ENCODE results near the gene BLOC1S2.
"Not testable (repeated sequence)": the region's sequence is repeated elsewhere in the genome, so short reads cannot be mapped to it uniquely, and the experiment has no call there.

The BLOC1S2 gene

DNA sequence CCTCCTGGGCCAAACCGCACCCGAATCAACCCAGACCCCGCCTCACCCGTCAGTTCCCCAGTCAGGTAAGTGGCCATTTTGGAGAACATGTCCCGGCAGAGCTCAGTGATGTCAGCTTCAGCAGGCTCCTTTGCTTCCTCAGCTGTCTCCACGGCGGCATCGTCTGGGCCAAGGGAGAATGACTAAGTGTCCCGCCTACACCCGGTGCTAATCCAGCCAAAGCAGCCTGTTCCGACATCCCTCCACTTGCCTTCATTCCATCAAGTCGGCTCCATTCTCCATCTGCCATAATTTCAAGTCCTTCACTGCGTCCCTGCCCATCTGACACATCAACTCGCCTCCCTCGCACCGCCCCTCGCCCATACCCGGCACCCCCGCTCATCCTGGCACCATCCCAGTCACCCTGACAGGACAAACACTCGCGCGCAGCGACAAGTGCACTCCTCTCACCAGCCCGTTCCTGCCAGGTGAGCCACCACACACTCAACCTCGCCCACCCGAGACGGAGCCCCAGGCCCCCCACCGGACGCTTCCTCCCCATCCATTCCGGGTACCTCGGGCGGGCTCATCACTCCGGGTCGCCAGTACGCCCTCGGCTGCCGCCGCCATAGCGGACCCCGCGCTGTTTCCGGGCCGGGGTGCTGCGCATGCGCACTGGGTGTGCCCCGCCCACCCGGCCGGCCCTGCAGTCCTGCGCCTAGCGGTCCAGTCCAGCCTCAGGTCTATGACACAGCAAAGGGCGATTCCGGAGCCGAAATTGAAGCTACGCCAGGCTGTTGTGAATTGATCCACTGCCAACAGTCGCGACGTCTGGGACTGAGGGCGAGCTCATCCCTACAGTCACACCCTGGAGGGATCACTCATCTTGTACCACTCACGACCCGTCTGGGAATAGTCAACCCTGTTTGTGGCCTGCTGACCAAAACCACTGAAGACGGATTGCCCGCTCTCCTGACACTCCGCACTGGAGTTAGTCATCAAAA lies at the start of gene BLOC1S2:
Gene BLOC1S2 (minus strand): TSS at position 630 of the 983 bp plus-strand sequence. CDS start 21 bp downstream, at position 609.
- FAIRE-seq (peak; percentile 13), DNase-seq (ENCODE audit: low spot score) (peak; percentile 98)

DNA sequence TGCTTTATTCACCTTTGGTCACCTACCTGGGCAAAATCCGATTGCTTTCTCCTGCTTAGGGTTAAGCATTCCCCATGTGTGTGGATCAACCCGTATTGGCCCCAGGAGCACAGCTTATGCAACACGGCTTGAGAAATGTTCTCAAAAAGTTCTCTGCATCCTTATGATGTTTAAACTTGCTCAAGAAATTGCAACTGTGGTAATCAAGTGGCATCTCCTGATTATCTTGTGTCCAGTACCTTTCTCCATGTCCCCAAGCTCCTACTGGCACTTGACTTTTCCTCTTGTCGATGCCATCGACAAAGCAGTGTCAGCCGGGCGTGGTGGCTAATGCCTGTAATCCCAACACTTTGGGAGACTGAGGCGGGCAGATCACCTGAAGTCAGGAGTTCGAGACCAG lies 48.3 kb upstream of the BLOC1S2 start:
- FAIRE-seq (no peak), DNase-seq (ENCODE audit: low spot score) (no peak)

DNA sequence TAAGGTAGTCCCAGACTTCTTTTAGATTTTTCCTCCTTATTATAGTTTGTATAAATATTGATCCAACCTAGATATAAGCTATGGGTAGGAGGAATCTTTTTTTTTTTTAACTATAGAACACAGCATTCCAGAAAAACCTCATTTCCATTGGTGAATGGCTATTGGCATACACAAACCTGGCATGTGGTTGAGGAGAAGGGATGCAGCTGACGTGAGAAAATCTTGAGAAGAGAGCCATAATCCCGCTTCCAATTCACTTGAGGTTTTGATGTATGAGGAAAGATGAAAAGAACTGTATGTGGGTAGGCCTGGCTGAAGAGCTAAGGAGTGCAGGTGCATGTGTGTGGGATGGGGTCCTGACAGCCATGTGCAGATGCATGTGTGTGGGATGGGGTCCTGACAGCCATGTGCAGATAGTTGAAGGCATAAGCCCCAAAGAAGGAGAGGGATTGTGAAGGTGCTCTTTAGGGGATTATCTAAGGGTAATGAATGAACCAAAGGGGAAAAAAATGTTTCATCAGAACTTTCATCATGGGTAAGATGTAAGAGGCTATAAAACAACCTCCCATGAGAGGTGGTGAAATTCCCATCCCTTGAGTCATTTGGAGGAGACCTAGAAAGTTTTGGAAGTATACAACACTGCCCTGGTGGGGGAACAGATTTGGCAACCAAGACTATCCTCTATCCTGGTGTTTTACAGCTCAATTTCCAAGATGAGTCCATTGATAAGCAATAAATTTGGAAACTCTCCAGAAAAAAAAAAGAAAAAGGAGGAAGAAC lies 47.4 kb upstream of the BLOC1S2 start:
- peak; percentile 17 for FAIRE-seq
- peak; percentile 41 for DNase-seq (ENCODE audit: low spot score)

DNA sequence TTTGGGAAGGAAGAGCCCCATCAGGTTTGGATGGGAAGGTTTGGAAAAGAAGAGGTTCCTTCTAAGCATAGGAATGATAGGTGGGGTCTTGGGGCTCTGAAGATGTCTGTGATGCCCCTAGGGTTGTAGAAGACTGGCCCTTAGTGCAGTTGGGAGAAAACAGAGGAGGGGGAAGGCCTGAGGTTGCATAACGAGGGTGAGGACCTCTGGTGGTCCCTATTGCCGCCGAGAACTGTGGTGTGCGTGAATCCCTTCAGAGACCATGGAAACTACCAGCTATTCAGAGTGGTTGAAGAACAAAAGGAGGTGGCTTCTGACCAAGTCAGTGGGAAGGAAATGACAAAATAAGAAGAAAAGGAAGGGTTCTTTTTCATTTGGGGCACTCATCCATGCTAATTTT lies 46.6 kb upstream of the BLOC1S2 start:
- FAIRE-seq (no peak), DNase-seq (ENCODE audit: low spot score) (no peak)

DNA sequence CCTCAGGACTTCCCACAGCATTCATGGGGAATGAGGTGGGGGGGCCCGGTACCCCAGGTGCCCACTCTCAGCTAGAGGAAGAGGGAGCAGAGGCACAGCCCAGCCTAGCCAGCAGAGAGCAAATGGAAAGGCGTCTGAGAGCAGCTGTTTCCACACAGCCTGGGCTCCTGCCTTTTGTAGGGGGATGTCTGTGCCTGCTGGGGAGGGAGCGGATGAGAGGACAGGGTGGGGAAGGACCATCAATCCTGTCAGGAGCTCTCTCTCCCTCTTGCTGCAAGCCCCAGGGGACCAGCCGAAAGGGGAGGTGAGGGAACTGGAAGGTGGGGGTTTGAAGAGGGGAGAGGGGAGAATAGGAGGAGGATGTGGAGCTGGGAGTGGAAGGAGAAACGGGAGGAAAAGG lies 43.6 kb upstream of the BLOC1S2 start, which contains the start of gene PKD2L1:
Gene PKD2L1 (minus strand): TSS at position 150 of the 400 bp plus-strand sequence. CDS start 125 bp downstream, at position 25.
- FAIRE-seq = no peak
- DNase-seq (ENCODE audit: low spot score) = no peak

DNA sequence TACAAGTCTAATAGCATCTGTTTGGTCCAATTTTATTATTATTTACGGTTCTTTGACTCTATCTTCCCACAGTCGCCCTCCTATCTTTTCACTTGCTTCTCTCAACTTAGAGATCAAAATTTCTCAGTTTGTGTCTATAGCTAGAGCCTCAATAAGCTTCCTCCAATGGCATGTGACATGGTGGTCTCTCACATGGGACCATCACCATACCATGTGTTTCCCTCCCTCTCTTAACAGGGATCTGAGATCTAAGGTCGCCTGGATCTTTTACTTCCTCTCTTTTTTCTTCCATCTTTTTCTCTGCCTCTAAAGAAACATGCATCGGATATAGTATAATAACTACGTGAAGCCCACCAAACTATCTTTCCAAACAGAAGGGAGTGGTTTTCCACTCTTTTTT lies 41.7 kb upstream of the BLOC1S2 start:
- FAIRE-seq (no peak), DNase-seq (ENCODE audit: low spot score) (no peak)

DNA sequence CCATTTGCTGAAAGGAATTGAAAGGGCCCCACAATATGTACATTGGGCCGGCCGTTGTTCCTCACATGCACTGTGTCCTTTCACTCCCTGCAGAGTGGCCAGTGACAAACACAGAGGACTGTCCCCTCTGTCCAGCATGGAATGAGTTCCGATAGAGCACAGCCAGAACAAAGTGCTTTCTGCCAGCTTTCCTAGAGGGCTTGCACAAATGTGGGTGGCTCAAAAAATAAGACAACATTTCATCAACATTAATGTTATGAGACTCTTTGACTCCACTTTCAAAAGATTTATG lies 41.2 kb upstream of the BLOC1S2 start:
- DNase-seq (ENCODE audit: low spot score) = no peak
- no peak for FAIRE-seq

DNA sequence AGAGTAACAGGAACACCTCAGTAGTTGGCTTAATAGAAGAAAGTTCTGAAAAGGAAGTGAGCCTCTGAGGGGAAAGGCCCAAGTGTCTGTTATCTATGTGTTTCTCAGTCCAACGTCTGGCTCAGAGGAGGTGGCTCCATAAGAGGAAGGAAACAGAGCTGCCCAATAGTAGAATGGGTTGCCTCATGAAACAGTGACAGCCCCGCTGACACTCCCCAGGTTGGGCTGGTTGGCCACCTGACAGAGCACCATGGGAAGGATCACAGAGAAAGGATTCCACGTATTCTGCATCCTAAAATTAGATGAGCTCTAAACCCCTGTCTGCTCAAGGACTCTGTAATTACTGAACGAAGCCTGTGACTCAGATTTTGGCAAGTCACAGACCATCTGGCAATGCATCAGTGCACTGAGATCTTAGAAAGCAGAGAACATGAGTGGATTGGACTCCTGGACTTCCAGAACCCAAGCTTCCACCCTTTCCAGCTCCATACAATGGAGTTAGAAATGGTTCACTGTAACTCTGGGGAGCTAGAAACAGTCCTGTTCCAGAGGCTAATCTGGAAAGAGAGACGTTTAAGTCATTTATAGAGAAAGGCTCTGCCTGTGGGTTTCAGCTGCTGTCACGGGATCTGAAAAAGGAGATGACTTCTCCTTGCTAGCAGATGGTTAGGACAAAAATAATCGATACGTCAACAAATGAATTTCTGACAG lies 40.7 kb upstream of the BLOC1S2 start:
- DNase-seq (ENCODE audit: low spot score) = no peak
- no peak for FAIRE-seq

DNA sequence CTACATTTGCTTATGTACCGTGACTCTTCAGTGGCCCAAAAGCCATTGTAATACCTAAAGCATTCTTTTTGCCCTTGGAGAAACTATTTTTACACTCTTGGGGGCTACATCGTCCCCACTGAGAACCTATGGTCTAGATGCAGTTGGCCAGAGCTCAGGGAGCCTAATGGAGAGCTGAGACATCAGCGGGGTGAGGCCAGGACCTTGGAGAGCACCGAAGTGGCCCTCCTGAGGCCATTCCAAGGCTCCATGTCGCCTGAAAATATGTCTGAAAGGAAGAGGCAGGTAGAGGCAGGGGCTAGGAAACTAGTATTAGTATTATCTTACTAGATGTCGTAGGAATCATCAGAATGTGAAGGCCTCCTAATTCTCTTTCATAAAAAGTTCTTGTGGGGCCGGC lies 38.7 kb upstream of the BLOC1S2 start:
- FAIRE-seq (no peak), DNase-seq (ENCODE audit: low spot score) (peak; percentile 50)

DNA sequence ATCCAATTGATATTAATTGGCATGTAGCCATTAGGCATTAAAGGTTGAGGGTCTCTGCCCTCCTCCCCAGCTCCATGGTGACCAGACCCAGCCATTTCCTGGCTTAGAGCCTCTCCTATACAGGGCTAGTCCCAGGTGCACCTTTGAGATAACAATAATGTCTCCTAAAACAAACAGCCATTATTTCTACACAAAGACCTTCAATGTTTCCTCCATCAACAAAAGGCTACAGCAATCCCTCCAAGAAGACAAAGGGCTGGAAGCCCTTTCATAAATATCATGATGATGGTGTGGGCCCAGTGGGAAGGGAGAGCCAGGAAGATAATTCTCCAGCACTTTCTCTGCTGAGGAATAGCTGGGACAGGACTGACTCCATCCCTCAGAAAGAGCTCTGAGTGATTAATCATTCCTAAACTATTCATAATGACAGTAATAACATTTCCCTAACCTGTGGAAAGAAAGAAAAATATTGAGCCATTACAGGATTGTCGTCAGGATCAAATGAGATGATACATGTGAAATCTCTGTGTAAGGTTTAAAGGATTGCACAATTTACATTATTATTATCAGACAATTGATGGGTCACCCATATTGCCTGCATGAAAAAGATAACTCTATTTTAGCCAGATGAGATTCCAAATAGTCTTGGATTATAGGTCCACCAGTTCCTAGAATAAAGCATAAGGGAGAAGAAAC lies 33.4 kb upstream of the BLOC1S2 start:
- no peak for FAIRE-seq

DNA sequence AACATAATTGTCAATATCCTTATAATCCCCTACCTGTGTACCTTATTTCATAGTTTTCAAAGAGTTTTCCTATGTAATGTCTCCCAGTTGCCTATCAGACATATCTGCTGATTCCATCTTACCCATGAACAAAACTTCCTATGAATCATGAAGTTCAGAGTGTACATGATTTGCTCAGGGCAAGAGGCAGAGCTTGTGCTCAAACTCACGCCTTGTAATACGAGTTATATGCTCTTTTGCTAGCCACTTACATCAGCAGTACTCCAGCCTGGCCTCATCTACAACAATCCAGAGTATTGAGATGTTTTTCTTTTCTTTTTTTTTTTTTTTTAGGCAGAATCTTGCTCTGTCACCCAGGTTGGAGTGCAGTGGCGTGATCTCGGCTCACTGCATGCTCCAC lies 31.7 kb upstream of the BLOC1S2 start:
- DNase-seq (ENCODE audit: low spot score) = no peak
- FAIRE-seq = no peak

More for the DNA sequence above, 33.4 kb upstream of the BLOC1S2 start:
- no peak for DNase-seq (ENCODE audit: low spot score)

DNA sequence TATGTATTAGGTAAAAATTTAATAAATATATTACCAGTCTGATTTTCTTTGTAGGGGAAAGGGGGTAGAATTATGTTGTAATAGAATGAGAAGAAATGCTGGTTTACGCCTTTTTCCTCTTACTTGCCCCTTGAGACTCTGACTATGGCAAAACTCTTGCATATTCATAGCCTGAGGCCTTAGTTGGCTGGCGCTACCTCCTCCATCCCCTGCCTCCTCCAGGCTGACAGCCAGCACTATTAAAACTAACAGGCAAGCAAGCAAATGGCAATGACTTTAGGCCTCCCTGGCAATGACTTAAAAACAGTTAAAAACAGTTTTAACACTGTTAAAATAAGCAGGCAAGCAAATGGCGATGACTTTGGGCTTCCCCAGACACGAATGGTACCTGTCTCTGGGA lies 29.1 kb upstream of the BLOC1S2 start:
- no peak for FAIRE-seq
- DNase-seq (ENCODE audit: low spot score) = no peak

DNA sequence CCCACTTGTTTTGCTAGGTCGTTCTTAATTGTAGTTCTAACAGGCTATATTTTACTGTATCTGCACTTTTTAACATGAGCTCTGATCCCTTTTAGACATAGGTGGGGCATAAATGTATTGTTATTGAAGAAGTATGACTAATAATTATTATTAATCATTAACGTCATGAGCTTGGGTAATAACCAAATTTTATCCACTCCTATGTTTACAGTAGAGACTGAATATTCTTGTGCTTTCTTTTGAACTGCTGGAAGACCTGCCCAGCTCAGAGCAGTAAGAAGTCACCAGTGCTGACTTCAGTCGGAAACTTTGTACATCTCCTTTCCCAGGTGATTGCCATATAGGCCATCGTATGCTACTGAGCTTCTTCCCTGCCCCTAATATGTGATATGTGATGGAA lies 24.8 kb upstream of the BLOC1S2 start:
- FAIRE-seq (no peak), DNase-seq (ENCODE audit: low spot score) (no peak)

DNA sequence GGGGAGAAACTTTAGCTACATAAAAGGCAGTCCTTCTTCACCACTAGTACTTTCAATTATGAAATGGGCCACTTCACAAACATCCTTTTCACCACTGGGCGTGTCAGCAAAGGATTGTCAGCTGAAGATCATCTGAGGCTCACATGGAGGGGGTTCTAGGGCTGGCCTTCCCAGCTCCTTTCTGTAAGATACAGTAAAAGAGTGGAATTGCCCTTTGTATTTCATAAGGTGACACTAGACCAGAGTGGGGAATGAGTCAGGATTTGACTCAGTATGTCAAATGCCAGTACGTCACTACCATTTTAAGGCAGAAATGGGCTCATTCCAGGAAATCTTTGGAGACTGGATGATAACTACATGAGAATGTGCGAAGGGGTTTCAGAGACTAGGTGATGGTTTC lies 21.2 kb upstream of the BLOC1S2 start:
- FAIRE-seq = no peak
- no peak for DNase-seq (ENCODE audit: low spot score)

DNA sequence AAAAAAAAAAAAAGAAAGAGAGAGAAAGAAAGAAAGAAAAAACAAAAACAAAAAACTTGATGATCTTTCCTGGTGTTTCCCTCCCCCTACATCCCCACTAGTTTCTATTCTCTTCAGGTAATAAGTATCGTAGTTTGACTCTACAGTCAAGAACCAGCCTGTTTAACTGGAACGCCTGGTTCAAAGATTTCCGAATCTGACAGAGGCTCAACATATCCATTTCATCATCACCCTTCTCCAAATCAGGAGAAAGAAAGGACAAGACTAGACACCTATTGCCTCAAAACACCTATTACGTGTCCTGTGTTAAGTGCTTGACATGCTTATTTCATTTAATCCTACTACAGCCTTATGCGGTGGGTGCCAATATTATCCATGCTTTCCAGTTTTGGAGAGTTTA lies 20.4 kb upstream of the BLOC1S2 start:
- FAIRE-seq = no peak
- no peak for DNase-seq (ENCODE audit: low spot score)

DNA sequence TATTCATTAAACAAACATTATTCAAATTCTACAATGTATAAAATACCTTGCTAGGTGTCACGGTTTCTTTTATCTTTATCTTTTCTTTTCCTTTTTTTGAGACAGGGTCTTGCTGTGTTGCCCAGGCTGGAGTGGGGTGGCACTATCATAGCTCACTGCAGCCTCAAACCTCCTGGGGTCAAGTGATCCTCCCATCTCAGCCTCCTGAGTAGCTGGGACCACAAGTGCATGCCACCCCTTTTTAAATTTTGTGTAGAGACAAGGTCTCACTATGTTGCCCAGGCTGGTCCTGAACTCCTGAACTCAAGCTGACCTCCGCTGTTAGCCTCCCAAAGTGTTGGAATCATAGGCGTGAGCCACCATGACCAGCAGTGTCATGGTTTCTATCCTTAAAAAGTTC lies 17.9 kb upstream of the BLOC1S2 start:
- FAIRE-seq = no peak
- no peak for DNase-seq (ENCODE audit: low spot score)

DNA sequence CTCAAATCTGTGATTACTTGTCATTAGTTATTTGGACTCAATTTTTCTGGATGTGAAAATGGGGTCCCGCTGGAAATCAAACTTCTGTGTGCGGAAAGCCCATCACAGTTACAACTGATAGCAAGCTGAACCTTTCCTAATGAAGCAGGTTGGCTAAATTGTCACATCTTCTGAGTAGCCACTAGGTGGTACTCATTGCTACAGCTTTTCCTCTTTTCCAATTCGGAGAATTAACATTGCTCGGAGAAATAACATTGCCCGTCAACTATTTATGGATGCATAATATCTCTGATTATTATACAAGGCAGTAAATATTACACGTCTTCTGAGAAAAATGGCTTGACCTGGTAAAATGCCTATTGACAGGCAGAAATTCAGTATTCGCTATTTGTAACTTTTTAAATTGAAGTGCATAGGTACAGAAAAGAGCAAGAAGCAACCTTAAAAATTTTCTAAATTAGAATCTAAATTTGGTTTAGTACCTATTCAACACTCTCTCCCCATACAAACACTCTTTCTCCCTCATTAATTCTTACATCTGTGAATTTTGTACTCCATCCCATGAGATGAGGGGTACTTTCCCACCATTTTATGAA lies 17.3 kb upstream of the BLOC1S2 start:
- peak; percentile 58 for DNase-seq (ENCODE audit: low spot score)
- FAIRE-seq = peak; percentile 78

DNA sequence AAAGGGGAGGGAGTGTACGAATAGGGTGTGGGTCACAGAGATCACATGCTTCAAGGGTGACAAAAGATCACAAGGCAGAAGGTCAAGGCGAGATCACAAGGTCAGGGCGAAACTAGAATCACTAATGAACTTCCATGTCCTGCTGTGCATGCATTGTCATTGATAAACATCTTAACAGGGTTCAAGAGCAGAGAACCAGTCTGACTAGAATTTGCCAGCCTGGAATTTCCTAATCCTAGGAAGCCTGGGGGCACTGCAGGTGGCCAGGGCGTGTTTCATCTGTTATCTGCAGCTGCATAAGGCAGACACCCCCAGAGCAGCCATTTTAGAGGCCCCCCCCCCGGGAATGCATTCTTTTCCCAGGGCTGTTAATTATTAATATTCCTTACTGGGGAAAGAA lies 14.6 kb upstream of the BLOC1S2 start:
- not testable (repeated sequence) for DNase-seq (ENCODE audit: low spot score); FAIRE-seq

DNA sequence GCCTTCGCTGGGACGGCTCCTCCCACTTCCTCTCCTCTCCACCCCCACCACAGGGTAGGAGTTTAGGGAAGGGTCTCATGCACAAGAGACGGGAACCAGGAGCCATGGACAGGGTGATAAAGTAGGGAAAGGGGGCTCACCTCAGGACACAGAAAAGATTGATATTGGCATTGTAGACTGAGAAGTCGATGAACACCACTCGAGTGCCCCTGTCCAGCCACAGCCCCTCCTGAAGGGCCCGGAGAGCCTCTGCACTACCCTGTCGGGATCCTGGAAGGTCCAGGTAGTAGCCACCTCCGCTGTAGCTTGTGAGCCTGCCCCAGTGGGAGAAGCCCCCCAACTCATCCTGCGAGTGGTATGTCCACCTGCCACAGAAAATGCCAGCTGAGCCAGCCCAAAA lies 10.8 kb upstream of the BLOC1S2 start:
- no peak for FAIRE-seq
- no peak for DNase-seq (ENCODE audit: low spot score)

DNA sequence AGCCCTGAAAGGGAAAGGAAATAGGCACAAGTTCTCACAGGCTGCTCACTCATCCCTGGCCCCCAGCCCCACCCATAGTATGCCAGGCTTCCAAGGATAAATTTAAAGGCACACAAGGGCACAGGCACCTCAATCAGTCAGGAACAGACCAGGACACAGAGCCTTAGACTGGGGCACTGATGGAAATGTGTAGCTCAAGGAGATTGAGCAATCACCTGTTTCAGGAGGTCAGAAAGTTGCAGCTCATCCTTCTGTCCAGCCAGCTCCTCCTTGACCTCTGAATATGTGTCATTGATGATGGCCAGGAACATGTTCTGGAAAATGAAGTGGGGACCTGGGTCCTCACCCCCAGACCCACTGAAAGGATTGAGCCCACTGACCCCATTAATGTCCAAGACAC lies 6.6 kb upstream of the BLOC1S2 start:
- no peak for DNase-seq (ENCODE audit: low spot score)

DNA sequence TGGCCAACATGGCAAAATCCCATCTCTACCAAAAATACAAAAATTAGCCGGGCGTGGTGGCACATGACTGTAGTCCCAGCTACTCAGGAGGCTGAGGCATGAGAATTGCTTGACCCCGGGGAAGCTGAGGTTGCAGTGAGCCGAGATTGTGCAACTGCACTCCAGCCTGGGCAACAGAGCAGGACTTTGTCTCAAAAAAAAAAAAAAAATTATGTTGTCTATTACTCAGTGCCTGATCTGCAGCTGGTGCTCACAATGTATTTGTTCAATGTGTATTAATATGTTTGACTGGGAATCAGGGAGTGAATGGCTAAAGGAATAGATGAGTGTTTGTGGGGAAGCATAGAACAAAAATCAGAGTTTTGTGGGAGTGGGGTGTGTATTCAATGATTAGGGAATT lies 5.8 kb upstream of the BLOC1S2 start:
- not testable (repeated sequence) for DNase-seq (ENCODE audit: low spot score); FAIRE-seq

More for the DNA sequence above, 6.6 kb upstream of the BLOC1S2 start:
- FAIRE-seq = no peak

Measured in urothelium cell line (cell line).